HL-60 (cell line): Measurements from ENCODE around the gene CCDC198.

Experiments
- POLR2AphosphoS5 ChIP-seq: IDR thresholded peaks from 2 replicates; pipeline ENCODE4 v1.6.1; 2012; ENCODE audit warnings: low read depth
- SPI1 ChIP-seq: IDR thresholded peaks from 2 replicates; pipeline ENCODE4 v1.6.1; 2012; ENCODE audit warnings: low read depth, mild to moderate bottlenecking, borderline replicate concordance
- TF ChIP-seq, protein P1 (sequence below): IDR thresholded peaks from 2 replicates; pipeline ENCODE4 v1.6.1; 2012; ENCODE audit warnings: low read depth; ENCODE audit not compliant: insufficient replicate concordance
- TF ChIP-seq, protein P2 (sequence below): IDR thresholded peaks from one replicate; pipeline ENCODE4 v1.5.1; 2011; ENCODE audit warnings: low read length, control low read depth, inconsistent platforms; ENCODE audit not compliant: insufficient read depth

DNA sequence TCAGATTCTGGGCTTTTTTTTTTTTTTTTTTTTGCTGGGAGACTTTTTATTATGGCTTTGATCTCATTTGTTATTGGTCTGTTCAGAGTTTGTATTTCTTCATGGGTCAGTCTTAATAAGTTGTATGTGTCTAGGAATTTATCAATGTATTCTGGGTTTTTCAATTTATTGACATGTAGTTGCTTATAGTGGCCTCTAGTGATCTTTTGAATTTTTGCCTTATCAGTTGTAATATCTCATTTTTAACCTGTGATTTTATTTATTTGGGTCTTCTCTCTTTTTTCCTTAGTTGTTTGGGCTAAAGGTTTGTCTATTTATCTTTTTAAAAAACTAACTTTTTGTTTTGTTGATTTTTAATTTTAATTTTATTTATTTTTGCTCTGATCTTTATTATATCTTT, 57.7 kb downstream of the CCDC198 start:
- TF ChIP-seq, protein P1, sequence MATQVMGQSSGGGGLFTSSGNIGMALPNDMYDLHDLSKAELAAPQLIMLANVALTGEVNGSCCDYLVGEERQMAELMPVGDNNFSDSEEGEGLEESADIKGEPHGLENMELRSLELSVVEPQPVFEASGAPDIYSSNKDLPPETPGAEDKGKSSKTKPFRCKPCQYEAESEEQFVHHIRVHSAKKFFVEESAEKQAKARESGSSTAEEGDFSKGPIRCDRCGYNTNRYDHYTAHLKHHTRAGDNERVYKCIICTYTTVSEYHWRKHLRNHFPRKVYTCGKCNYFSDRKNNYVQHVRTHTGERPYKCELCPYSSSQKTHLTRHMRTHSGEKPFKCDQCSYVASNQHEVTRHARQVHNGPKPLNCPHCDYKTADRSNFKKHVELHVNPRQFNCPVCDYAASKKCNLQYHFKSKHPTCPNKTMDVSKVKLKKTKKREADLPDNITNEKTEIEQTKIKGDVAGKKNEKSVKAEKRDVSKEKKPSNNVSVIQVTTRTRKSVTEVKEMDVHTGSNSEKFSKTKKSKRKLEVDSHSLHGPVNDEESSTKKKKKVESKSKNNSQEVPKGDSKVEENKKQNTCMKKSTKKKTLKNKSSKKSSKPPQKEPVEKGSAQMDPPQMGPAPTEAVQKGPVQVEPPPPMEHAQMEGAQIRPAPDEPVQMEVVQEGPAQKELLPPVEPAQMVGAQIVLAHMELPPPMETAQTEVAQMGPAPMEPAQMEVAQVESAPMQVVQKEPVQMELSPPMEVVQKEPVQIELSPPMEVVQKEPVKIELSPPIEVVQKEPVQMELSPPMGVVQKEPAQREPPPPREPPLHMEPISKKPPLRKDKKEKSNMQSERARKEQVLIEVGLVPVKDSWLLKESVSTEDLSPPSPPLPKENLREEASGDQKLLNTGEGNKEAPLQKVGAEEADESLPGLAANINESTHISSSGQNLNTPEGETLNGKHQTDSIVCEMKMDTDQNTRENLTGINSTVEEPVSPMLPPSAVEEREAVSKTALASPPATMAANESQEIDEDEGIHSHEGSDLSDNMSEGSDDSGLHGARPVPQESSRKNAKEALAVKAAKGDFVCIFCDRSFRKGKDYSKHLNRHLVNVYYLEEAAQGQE: no peak
- TF ChIP-seq, protein P2, sequence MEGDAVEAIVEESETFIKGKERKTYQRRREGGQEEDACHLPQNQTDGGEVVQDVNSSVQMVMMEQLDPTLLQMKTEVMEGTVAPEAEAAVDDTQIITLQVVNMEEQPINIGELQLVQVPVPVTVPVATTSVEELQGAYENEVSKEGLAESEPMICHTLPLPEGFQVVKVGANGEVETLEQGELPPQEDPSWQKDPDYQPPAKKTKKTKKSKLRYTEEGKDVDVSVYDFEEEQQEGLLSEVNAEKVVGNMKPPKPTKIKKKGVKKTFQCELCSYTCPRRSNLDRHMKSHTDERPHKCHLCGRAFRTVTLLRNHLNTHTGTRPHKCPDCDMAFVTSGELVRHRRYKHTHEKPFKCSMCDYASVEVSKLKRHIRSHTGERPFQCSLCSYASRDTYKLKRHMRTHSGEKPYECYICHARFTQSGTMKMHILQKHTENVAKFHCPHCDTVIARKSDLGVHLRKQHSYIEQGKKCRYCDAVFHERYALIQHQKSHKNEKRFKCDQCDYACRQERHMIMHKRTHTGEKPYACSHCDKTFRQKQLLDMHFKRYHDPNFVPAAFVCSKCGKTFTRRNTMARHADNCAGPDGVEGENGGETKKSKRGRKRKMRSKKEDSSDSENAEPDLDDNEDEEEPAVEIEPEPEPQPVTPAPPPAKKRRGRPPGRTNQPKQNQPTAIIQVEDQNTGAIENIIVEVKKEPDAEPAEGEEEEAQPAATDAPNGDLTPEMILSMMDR: no peak
- no peak for TF ChIP-seq POLR2AphosphoS5
- TF ChIP-seq SPI1: no peak
